GM18519 (cell line): ENCODE data around the gene MPZL3.

Source experiments
- ATAC-seq: cut with Tn5 transposase; IDR thresholded peaks from one replicate; pipeline ENCODE4 v1.9.1; 2021; ENCODE audit warnings: mild to moderate bottlenecking, moderate library complexity; ENCODE audit not compliant: unreplicated experiment, low FRiP score

Gene MPZL3

GRCh38 chr11:118265954-118266353 lies 13.8 kb upstream of the MPZL3 start:
- ATAC-seq, result no peak

GRCh38 chr11:118264569-118265465 lies 12.7 kb upstream of the MPZL3 start:
- no peak for ATAC-seq

GRCh38 chr11:118263695-118264568 lies 11.8 kb upstream of the MPZL3 start, which contains the start of gene MPZL2:
MPZL2 (minus strand) TSS chr11:118264297; CDS start chr11:118264153, 144 bp downstream.
- ATAC-seq, result no peak

GRCh38 chr11:118263112-118263511 lies 10.9 kb upstream of the MPZL3 start:
- ATAC-seq, result no peak

- ATAC-seq, result no peak
Observed at GRCh38 chr11:118260353-118260752, 8.2 kb upstream of the MPZL3 start.

- no peak for ATAC-seq
Observed at GRCh38 chr11:118259138-118259537, 7.0 kb upstream of the MPZL3 start.

GRCh38 chr11:118258410-118258809 lies 6.2 kb upstream of the MPZL3 start:
- ATAC-seq, result no peak

- no peak for ATAC-seq
Observed at GRCh38 chr11:118252688-118253087, 523 bp upstream of the MPZL3 start.

- no peak for ATAC-seq
Observed at GRCh38 chr11:118247041-118247440, 5.1 kb downstream of the MPZL3 start.

GRCh38 chr11:118245936-118246562 lies 6.1 kb downstream of the MPZL3 start:
- ATAC-seq, result no peak

GRCh38 chr11:118243993-118244762 lies 8.0 kb downstream of the MPZL3 start:
- ATAC-seq, result no peak

- ATAC-seq, result no peak
Observed at GRCh38 chr11:118243161-118243560, 9.0 kb downstream of the MPZL3 start.

GRCh38 chr11:118241764-118242098 lies 10.4 kb downstream of the MPZL3 start:
- ATAC-seq, result no peak

- ATAC-seq, result peak; percentile 77
Observed at GRCh38 chr11:118240999-118241763, 11.0 kb downstream of the MPZL3 start.

- ATAC-seq, result no peak
Observed at GRCh38 chr11:118239509-118240205, 12.5 kb downstream of the MPZL3 start.

GRCh38 chr11:118238929-118239328 lies 13.2 kb downstream of the MPZL3 start:
- ATAC-seq, result no peak

GRCh38 chr11:118238421-118238820 lies 13.7 kb downstream of the MPZL3 start:
- ATAC-seq, result no peak

- no peak for ATAC-seq
Observed at GRCh38 chr11:118236170-118236569, 16.0 kb downstream of the MPZL3 start.

- no peak for ATAC-seq
Observed at GRCh38 chr11:118234833-118235232, 17.3 kb downstream of the MPZL3 start.
